Fibroblast of upper back skin (primary cell): ENCODE data around the gene COL20A1.
"Not testable (repeated sequence)": the region's sequence is repeated elsewhere in the genome, so short reads cannot be mapped to it uniquely, and the experiment has no call there.

Experiments used
- DNase-seq: peaks from one replicate; pipeline ENCODE4 v3.0.0-alpha.2; 2013

COL20A1 gene

DNA sequence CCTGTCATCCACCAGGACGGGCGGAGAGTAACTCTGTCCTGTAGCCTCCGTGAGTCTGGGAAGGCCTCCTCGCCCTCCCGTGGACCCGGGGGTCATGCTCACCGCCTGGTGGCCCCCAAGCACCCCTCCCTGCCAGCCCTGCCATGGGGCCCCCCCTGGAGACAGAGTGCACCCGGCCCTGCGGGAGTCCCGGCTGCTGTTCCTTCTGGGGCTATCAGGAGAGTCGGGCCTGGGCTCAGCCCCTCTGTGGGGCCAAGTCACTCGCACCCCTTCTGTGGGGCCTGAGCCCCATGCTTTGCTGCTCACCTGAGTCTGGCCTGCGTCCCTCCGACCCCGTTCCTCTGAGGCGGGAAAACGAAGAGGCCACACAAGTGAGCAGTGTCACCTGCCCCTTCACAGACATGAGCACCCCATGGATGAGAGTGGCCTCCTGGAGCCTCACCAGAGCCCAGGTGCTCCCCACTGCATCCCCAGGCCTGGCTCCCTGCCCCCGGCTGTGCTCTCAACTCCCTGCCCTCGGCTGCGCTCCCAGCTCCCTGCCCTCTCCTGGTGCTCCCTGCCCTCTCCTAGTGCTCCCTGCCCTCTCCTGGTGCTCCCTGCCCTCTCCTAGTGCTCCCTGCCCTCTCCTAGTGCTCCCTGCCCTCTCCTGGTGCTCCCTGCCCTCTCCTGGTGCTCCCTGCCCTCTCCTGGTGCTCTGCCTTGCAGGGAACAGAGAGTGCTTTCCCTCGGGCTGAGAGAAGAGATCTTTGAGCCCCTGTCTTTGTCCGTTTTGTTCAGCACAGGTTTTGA lies 72.8 kb downstream of the COL20A1 start:
- no peak for DNase-seq

GRCh38 chr20:63366390-63367365 lies 73.7 kb downstream of the COL20A1 start:
- DNase-seq: no peak

- no peak for DNase-seq
Measured at GRCh38 chr20:63367446-63368055, 74.6 kb downstream of the COL20A1 start.

DNA sequence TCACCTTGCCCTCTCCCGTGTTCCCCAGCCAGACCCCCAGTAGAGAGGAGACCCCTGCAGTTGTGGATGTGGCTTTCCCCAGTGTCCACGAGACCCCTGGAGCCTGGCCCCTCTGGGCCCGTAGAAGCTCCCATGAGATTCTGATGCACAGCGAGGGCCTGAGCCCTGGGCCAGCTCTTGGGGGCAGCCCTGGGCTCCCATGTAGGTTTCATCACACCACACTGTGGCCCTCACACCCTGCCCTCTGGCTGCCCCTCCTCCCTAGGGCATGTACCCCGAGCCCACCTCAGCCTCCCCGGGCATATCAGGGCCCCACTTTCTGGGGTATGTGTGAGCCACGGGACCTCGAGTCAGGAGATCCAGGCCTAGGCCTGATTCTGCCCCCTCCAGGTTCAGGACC lies 75.2 kb downstream of the COL20A1 start:
- DNase-seq: no peak

DNA sequence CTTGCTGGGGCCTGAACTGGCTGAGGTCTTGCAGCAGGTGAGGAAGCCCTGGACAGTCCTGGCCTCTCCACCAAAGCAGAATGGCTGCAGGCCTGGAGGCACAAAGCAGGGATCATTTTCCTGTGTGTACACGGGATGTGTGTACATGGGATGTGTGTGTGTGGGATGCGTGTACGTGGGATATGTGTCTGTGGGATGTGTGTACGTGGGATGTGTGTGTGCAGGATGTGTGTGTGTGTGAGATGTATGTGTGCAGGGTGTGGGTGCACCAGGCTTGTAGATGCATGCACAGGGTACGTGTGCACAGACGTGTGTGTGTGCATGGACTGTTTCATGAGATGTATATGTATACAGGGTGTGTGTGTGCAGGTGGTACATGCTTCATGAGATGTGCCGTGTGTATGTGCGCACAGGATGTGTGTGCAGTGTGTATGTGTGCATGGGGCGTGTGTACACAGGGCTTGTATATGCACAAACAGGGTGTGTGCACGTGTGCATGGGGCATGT lies 76.1 kb downstream of the COL20A1 start:
- no peak for DNase-seq

GRCh38 chr20:63369724-63370617 lies 77.0 kb downstream of the COL20A1 start:
- no peak for DNase-seq

DNA sequence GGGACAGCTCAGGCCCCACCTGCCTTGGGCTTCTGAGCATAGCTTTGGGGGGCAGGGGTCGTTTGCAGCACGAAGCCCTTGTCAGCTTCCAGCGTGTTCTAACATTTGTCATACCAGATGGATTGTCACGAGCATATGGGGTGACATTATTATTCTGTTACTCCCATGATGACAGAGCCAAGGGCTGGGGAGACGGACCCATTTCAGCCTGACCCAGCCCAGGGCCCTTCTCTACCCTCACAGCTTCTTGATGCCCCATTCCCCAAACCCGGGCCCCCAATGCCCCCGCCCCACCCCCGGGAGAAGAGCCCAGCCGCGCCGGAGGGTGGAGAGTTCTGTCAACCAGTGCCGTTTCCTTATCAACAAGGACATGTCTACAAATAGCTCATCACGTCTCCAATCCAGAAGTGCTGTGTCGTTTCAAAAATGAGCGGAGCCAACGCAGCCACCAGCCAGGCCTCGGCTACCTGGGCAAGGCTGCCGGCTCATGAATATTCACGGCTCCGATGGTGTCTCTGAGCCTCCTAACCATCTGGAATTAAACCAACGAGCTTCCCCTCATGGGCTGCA lies 77.7 kb downstream of the COL20A1 start:
- DNase-seq: no peak

GRCh38 chr20:63371291-63371865 lies 78.4 kb downstream of the COL20A1 start:
- DNase-seq: no peak

GRCh38 chr20:63372971-63373885 lies 80.2 kb downstream of the COL20A1 start:
- DNase-seq: no peak

DNA sequence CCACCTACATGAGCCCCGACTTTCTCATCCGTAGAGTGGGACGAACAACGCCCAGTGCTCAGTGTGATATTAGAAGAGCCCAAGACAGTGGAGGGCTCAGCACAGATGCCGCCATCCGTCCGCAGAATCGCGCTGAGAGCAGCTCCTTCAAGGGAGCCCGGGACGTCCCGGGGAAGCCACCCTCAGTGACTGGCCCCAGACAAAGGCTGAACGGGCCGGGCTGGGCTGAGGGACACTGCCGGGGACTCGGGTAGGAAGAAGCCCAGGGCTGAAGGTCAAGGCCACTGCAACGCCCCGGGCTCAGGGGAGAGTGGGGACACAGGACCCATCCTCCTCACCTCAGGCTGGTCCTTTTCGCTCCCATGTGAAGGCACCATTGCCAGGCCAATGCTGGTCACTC lies 81.0 kb downstream of the COL20A1 start:
- DNase-seq: no peak

- DNase-seq: no peak
Measured at GRCh38 chr20:63374504-63374903, 81.5 kb downstream of the COL20A1 start.

- no peak for DNase-seq
Measured at GRCh38 chr20:63375438-63375837, 82.5 kb downstream of the COL20A1 start.

- no peak for DNase-seq
Measured at GRCh38 chr20:63376283-63377250, 83.6 kb downstream of the COL20A1 start.

GRCh38 chr20:63377256-63377941 lies 84.4 kb downstream of the COL20A1 start:
- no peak for DNase-seq

DNA sequence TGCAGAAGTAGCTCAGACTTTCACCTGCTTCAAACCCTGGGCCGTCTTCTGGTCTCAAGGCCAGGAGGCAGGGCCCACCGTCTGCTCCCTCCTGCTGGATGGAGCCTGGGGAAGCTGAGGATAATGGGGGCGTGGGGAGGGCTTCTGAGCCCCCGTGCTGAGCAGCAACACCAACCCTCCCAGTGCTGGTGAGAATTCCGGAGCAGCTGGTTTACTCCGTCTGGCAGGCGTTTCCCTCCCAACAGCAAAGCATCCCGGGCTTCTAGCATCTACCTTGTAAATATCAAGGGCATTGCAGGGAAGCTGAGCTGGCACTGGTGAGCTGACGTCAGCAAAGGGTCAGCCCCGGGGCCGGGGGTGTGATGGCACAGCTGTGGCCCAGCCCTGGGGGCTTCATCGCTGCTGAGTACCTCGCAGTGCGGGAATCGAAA lies 85.0 kb downstream of the COL20A1 start:
- no peak for DNase-seq

DNA sequence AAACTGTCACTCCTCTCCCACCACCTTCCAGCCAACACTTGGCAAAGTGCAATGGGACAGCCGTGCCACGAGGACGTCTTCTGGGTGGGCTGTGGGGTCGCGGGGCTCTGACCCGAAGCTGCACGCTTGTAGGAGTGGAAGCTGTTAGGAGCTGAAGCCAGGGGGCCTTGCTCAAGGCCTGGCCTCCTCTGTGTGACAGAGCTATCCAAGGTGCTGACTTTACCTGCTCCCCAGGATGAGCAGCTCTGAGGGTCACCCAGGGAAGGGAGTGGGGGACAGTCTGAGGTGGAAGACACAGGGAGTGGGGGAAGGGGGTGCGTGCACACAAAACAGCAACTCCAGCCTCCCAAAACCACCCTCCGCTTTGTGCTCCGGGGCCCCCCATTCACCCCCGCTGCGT lies 85.6 kb downstream of the COL20A1 start:
- no peak for DNase-seq

- DNase-seq: no peak
Measured at GRCh38 chr20:63379296-63379695, 86.3 kb downstream of the COL20A1 start.

DNA sequence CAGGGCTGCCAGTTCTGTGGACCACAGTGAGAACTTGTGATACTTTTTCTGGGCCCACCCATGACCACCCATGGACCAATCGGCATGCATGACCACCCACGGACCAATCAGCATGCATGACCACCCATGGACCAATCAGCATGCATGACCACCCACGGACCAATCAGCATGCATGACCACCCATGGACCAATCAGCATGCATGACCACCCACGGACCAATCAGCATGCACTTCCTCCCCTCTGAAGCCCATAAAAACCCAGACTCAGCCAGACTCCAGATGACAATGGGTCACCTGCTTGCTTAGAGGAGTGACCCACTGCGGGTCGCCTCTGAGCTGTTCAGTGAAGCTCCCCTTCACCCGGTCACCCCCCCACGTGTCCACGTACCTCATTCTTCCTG lies 86.9 kb downstream of the COL20A1 start:
- DNase-seq: not testable (repeated sequence)
